ENCODE results near the gene RASSF3. TPM values are rescaled to one million over a fixed set of nuclear protein-coding genes. Genes with fewer than 3 reads are reported as not detected.

Gene RASSF3
- total and polyA plus RNA-seq, 2 donors from 2014 or later = 8.2 to 35.6 TPM

- no peak overlapping the region for H3K4me3 ChIP-seq (ENCODE audit: low read length in 3 of 3)
- H3K27ac ChIP-seq (ENCODE audit: low read depth in 2 of 2, low read length in 2 of 2) = no peak overlapping the region
- FAIRE-seq (no peak), DNase-seq (no peak)
- intact Hi-C loops (cut with DNase I) = no loop called here
- H3K9ac ChIP-seq (ENCODE audit: low read length in 3 of 3) = no peak overlapping the region
- H3K4me1 ChIP-seq (ENCODE audit: control insufficient read depth in 2 of 3, insufficient read depth in 2 of 3, low read depth in 1 of 3, low read length in 3 of 3) = no peaks in the 10 kb centered on the region
- H3K36me3 ChIP-seq (ENCODE audit: control insufficient read depth in 2 of 3, insufficient read depth in 3 of 3, low read length in 3 of 3) = no peaks in the 10 kb centered on the region
- H3K27me3 ChIP-seq (ENCODE audit: control insufficient read depth, insufficient read depth, low read length) = no peaks in the 10 kb centered on the region
- H3K9me3 ChIP-seq (ENCODE audit: control insufficient read depth in 2 of 3, insufficient read depth in 1 of 3, low read length in 3 of 3) = peaks cover 2 to 6% (median 5%) of the 10 kb centered on the region in 3 donors
- TF ChIP-seq, protein P1, sequence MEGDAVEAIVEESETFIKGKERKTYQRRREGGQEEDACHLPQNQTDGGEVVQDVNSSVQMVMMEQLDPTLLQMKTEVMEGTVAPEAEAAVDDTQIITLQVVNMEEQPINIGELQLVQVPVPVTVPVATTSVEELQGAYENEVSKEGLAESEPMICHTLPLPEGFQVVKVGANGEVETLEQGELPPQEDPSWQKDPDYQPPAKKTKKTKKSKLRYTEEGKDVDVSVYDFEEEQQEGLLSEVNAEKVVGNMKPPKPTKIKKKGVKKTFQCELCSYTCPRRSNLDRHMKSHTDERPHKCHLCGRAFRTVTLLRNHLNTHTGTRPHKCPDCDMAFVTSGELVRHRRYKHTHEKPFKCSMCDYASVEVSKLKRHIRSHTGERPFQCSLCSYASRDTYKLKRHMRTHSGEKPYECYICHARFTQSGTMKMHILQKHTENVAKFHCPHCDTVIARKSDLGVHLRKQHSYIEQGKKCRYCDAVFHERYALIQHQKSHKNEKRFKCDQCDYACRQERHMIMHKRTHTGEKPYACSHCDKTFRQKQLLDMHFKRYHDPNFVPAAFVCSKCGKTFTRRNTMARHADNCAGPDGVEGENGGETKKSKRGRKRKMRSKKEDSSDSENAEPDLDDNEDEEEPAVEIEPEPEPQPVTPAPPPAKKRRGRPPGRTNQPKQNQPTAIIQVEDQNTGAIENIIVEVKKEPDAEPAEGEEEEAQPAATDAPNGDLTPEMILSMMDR (IDR thresholded peaks at IDR 0.05; ENCODE audit: borderline replicate concordance, extremely low read depth, insufficient read depth) = no peak
Observed at GRCh38 chr12:64574837-64575236, 35.5 kb upstream of the RASSF3 start.

DNA sequence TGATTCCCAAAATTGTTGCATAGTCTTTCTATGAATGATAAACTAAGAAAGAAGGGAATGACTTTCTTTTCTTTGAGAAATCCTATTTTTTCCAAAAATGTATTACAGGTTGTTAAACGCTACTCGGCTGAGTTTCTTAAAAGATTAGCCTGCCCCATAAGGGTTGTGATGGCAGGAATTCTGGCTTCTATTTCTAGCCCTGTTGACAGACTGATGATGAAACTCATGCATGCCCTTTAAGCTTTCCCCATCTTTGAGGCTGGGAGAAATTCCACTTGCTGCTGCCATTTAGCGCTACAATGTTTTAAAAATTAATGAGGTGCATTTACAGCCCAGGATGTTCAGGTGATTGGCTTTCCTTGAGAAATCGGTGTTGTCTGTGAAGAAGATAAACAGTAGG lies 33.2 kb upstream of the RASSF3 start:
- H3K4me3 ChIP-seq (ENCODE audit: low read length in 3 of 3) = no peak overlapping the region
- no peak overlapping the region for H3K9ac ChIP-seq (ENCODE audit: low read length in 3 of 3)
- intact Hi-C loops (cut with DNase I) = no loop called here
- H3K4me1 ChIP-seq (ENCODE audit: control insufficient read depth in 2 of 3, insufficient read depth in 2 of 3, low read depth in 1 of 3, low read length in 3 of 3) = no peaks in the 10 kb centered on the region
- H3K36me3 ChIP-seq (ENCODE audit: control insufficient read depth in 2 of 3, insufficient read depth in 3 of 3, low read length in 3 of 3) = no peaks in the 10 kb centered on the region
- H3K27me3 ChIP-seq (ENCODE audit: control insufficient read depth, insufficient read depth, low read length) = no peaks in the 10 kb centered on the region
- peaks cover 2 to 6% (median 5%) of the 10 kb centered on the region in 3 donors for H3K9me3 ChIP-seq (ENCODE audit: control insufficient read depth in 2 of 3, insufficient read depth in 1 of 3, low read length in 3 of 3)
- TF ChIP-seq, protein P1 (IDR thresholded peaks at IDR 0.05; ENCODE audit: borderline replicate concordance, extremely low read depth, insufficient read depth) = no peak
- no peak for FAIRE-seq
- no peak for DNase-seq
- H3K27ac ChIP-seq (ENCODE audit: low read depth in 2 of 2, low read length in 2 of 2) = no peak overlapping the region

DNA sequence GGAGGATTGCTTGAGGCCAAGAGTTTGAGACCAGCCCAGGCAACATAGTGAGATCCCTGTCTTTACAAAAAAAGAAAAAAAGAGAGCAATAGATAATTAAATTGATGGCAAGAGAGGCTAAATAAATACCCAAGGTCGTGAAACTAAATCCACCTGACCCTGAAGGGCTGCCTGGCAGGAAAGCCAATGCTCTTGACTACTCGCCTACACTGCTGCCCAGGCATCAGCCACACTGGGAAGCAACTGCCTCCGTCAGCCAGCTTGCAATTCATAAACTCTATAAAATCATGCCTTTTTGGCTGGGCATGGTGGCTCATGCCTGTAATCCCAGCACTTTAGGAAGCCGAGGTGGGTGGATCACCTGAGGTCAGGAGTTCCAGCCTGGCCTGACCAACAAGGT lies 31.7 kb upstream of the RASSF3 start:
- Histone ChIP-seq H3K27ac (ENCODE audit: low read depth in 2 of 2, low read length in 2 of 2) (no peak overlapping the region), H3K4me3 (ENCODE audit: low read length in 3 of 3) (no peak overlapping the region), H3K9me3 (ENCODE audit: control insufficient read depth in 2 of 3, insufficient read depth in 1 of 3, low read length in 3 of 3) (peaks cover 2 to 6% (median 5%) of the 10 kb centered on the region in 3 donors), H3K4me1 (ENCODE audit: control insufficient read depth in 2 of 3, insufficient read depth in 2 of 3, low read depth in 1 of 3, low read length in 3 of 3) (peaks cover 0 to 2% (median 1%) of the 10 kb centered on the region in 3 donors), H3K27me3 (ENCODE audit: control insufficient read depth, insufficient read depth, low read length) (no peaks in the 10 kb centered on the region), H3K36me3 (ENCODE audit: control insufficient read depth in 2 of 3, insufficient read depth in 3 of 3, low read length in 3 of 3) (no peaks in the 10 kb centered on the region), H3K9ac (ENCODE audit: low read length in 3 of 3) (no peak overlapping the region)
- TF ChIP-seq, protein P1 (IDR thresholded peaks at IDR 0.05; ENCODE audit: borderline replicate concordance, extremely low read depth, insufficient read depth) = no peak
- no peak for FAIRE-seq
- intact Hi-C loops (cut with DNase I) = no loop called here
- no peak for DNase-seq

- TF ChIP-seq, protein P1 (IDR thresholded peaks at IDR 0.05; ENCODE audit: borderline replicate concordance, extremely low read depth, insufficient read depth) = no peak
- H3K27ac ChIP-seq (ENCODE audit: low read depth in 2 of 2, low read length in 2 of 2) = no peak overlapping the region
- no peak for DNase-seq
- intact Hi-C loops (cut with DNase I) = no loop called here
- no peak overlapping the region for H3K4me3 ChIP-seq (ENCODE audit: low read length in 3 of 3)
- H3K27me3 ChIP-seq (ENCODE audit: control insufficient read depth, insufficient read depth, low read length) = no peaks in the 10 kb centered on the region
- H3K9me3 ChIP-seq (ENCODE audit: control insufficient read depth in 2 of 3, insufficient read depth in 1 of 3, low read length in 3 of 3) = no peaks in the 10 kb centered on the region
- peaks cover 4 to 7% (median 6%) of the 10 kb centered on the region in 3 donors for H3K4me1 ChIP-seq (ENCODE audit: control insufficient read depth in 2 of 3, insufficient read depth in 2 of 3, low read depth in 1 of 3, low read length in 3 of 3)
- no peak for FAIRE-seq
- no peak overlapping the region for H3K9ac ChIP-seq (ENCODE audit: low read length in 3 of 3)
- H3K36me3 ChIP-seq (ENCODE audit: control insufficient read depth in 2 of 3, insufficient read depth in 3 of 3, low read length in 3 of 3) = no peaks in the 10 kb centered on the region
Observed at GRCh38 chr12:64580681-64581080, 29.6 kb upstream of the RASSF3 start.
